ENCODE data around the gene NKX2-2.

NKX2-2 gene

DNA sequence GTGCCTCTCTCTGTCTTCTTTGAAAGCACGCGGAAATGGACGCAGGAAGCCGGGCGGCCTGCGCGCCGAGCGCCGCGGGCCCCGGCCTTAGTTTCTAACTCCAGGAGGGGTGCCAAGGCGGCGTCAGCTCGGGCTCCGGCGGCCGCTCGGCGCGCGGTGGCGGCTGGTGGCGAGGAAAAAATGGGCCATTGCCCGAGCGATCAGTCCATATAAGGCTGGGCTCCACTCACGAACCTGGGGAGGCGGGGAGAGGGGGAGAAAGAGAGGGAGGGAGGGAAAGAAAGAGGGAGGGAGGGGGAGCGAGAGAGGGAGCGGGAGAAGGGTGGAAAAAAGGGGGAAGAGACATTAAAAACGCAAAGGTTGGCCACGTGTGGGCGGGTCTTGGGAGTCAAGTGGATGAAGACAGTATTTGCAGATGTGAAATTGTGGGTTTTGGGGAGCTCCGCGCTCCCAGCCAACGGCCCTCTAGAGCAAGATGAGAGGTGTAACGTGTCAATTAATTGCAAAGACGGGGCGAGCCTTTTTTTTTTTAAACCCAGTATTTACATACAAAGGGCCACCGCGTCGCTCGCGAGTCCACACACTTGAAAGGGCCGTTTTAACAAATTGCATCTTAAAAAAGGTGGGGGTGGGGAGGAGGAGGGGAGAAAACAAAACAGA lies at the start of gene NKX2-2:
NKX2-2 (minus strand) TSS at position 184 of the 660 bp plus-strand sequence. CDS start 395 bp downstream, outside the sequence.
- no peak for DNase-seq

GRCh38 chr20:21562656-21563055 lies 48.8 kb upstream of the NKX2-2 start:
- no peak for DNase-seq

GRCh38 chr20:21559305-21559704 lies 45.4 kb upstream of the NKX2-2 start:
- DNase-seq = no peak

DNA sequence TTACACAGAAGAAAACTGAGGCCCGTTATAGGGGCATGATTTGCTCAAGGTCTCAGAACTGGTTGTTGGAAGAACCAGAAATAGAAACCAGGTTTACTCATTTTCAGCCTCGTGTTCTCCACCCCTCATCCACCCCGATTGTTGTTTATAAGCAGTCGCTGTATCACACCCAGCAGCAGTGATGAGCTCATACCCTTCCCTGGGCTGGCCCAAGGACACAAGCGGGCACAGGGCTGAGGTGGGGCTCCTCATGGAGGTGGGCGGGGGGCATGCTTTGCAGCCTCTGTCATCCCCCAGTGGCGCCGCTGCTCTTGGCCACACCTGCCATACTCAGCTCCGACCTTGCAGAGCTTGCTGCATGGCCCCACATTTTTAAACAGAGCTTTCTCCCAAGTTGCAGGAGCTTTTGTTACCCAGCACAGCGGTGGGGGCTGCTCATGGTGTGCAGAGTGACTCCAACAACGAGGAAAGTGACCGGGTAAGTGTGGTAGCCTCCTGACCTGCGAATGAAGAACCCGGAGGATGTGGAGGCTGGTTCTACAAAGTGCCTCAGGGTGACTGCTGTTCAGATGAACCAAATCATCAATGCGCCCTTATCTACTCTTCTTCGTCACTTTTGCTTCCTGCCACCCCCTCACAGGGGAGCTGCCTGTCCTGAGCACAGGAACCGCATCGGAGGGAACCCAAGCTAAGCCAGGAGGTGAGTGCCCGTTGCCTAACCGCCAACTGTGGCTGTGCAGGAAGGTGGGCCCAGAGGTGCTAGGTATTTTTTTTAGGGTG lies 43.6 kb upstream of the NKX2-2 start:
- no peak for DNase-seq

- DNase-seq = no peak
Measured at GRCh38 chr20:21556398-21556797, 42.5 kb upstream of the NKX2-2 start.

DNA sequence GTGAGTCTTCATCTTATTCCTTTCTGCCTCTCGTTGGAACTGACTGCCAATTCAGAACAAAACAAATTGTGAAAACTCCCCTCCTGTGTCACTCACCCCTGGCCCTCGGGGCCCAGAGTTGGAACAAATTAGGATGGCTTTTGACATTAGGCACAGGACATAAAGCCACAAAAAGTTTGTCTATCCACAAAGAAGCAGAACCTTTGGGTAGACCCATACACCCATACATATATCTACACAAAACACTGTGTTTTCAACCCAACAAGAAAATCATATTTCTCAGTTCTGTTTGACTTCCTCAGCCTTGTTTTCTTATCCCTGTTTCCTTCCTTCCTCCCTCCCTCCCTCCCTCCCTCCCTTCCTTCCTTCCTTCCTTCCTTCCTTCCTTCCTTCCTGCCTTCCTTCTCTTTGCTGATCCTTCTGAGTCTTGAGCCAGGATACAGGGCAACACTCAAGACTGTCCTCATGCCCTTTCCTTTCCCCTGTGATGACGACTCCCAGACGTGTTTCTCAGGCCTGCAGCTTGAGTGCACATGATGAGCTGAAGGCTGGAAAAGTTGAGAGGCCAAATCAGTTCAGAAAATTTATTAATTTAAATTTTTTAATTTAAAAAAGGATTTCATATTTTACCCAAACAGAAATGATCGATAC lies 41.7 kb upstream of the NKX2-2 start:
- no peak for DNase-seq

DNA sequence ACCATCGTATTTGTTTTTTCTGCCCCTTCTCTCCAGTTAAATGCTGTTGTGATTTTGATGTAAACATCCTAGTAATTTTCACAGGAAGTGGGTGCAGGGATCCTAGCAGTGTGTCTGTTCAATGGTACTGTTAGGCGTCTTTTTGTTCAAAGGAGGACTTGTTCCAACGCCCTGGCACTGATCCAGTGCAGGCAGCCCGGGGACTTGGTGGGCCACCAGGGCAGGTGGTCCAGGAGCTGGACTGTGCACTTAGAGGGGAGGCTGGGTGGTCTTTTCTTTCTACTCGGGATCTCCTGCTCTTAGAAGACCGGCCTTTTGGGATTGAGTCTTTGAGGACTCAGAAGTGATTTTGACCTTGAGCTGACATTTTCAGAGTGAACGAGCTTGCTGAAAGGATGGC lies 41.1 kb upstream of the NKX2-2 start:
- DNase-seq = no peak

DNA sequence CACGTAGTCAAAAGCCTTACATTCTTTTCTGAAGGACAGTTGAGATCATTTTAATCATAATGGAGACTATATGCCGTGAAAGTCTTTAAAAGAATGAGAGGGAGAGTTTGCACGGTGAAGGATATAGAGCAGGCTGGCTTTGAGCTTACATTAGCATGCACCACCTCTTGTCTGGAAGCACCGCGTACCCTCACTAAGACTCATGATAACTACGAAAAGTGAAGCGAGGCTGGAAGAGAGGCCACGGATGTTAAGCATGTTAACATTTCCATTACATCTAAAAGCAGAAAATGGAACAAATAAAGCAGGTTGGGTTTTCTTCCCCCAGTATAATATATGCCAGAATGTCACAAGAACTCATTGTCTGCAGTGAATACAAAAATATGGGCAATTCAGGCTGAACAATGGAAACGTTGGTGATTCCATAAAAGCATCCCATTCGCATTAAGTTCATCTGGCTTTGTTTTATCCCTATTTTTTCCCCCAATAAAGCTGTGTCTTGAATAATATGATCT lies 40.6 kb upstream of the NKX2-2 start:
- no peak for DNase-seq

DNA sequence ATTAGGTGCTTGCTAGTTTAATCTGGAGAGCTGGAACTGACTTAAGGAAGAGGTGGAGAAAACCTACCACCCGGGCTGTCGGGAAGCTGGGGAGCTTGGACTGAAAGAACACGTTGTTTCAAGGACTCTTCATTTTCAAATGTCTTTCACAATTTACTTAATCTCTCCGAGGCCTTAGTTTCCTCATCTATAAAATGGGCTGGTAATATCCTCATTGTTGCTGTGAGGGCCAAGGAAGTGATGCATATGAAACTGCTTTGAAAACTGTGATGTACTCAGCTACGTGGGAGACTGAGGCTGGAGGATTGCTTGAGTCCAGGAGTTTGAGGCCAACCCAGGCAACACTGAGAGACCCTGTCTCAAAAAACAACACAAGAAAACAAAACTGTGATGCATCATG lies 36.7 kb upstream of the NKX2-2 start:
- no peak for DNase-seq

GRCh38 chr20:21548390-21549035 lies 34.6 kb upstream of the NKX2-2 start:
- DNase-seq = no peak

- no peak for DNase-seq
Measured at GRCh38 chr20:21546355-21546754, 32.5 kb upstream of the NKX2-2 start.

- no peak for DNase-seq
Measured at GRCh38 chr20:21539512-21539911, 25.6 kb upstream of the NKX2-2 start.

DNA sequence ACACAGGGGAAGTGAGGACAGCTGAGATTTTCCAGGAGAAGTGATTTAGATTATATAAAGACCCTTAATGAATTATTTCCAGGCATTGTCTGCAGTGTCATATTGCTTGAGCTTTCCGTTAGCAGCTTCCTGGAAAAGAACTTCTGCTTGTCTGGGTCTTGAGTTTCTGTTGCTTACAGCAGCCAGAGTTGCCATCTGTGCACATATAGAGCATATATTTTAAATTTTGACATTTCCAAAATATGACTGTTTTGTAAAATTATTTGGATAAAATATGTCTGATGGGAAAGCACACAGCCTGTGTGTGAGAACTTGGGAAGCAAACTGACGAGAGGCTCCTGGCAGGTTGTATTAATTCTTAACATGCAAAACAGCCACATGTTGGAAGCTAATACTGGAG lies 21.0 kb upstream of the NKX2-2 start:
- DNase-seq = no peak

- no peak for DNase-seq
Measured at GRCh38 chr20:21534453-21534852, 20.6 kb upstream of the NKX2-2 start.

- no peak for DNase-seq
Measured at GRCh38 chr20:21529863-21530262, 16.0 kb upstream of the NKX2-2 start.

DNA sequence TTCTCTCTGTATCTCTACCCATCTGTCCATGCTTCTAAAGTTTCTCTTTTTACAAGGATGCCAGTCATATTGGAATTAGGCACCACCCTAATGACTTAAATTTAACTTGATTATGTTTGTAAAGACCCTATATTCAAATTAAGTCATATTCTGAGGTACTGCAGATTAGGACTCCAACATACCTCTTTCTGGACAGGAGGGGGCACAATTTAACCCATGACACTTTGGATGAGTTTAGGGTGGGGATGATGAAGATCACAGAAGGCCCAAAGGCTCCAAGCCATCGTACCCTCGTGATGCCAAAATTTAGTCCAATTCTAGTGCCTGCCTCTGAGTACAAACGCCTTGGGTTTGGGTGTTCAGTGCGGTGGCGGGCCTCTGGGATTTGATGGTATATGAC lies 15.0 kb upstream of the NKX2-2 start:
- DNase-seq = no peak

GRCh38 chr20:21527908-21528307 lies 14.0 kb upstream of the NKX2-2 start:
- no peak for DNase-seq

- DNase-seq = no peak
Measured at GRCh38 chr20:21526776-21527175, 12.9 kb upstream of the NKX2-2 start.

- DNase-seq = no peak
Measured at GRCh38 chr20:21523895-21524294, 10.0 kb upstream of the NKX2-2 start.

GRCh38 chr20:21523281-21523868 lies 9.5 kb upstream of the NKX2-2 start:
- DNase-seq = no peak

- DNase-seq = no peak
Measured at GRCh38 chr20:21522481-21523280, 8.8 kb upstream of the NKX2-2 start.

All from left hindlimb (tissue), 1 donor.